A549 (cell line): ENCODE measurements around the gene EBF3. TPM values are rescaled to one million over a fixed set of nuclear protein-coding genes. Genes with fewer than 3 reads are reported as not detected.

Source experiments
- ATAC-seq, 2 experiments: fragments of 200-7000 bp in 1 of 2; fragments of >200 bp in 1 of 2; cut with Nextera tagmentation in 1 of 2; cut with Tn5 transposase in 1 of 2; 3 replicates each; pipeline versions ENCODE4 v1.8.0 to v1.9.1; 2018 to 2020; ENCODE audit warnings: mild to moderate bottlenecking in 1 of 2, moderate library complexity in 1 of 2
- CTCF ChIA-PET: fragments of 300-600 bp; sonication (Branson Sonifier 250); formaldehyde crosslinking; extraction: SDS; loops from one replicate; lab custom pipeline; 2021; ENCODE audit warnings: antibody characterized with exemption, inconsistent platforms; lab: Yijun Ruan, JAX
- POLR2A ChIA-PET: fragments of 350-600 bp; formaldehyde crosslinking; extraction: SDS; loops from one replicate; lab custom pipeline; 2021; ENCODE audit warnings: antibody characterized with exemption, inconsistent platforms; lab: Yijun Ruan, JAX
- DNase-seq, 2 experiments: peaks; one replicate each; pipeline versions ENCODE4 v3.0.0 to v3.0.0-alpha.2; 2011 to 2016; ENCODE audit warnings: low read depth in 1 of 2, low spot score in 1 of 2
- FAIRE-seq: peaks from 2 replicates; lab custom pipeline; 2011; peaks lifted over from hg19 to GRCh38; lab: Jason Lieb, UNC
- H3K27ac ChIP-seq, 2 experiments: fragments of >200 bp; sonication (Bioruptor Twin); formaldehyde crosslinking; 3 replicates each; pipeline ENCODE4 v1.5.1; 2016 to 2017
- H3K4me1 ChIP-seq: fragments of >200 bp; sonication (Bioruptor Twin); formaldehyde crosslinking; 3 replicates; pipeline ENCODE4 v1.6.1; 2016
- H3K4me2 ChIP-seq: fragments of >200 bp; sonication (Bioruptor Twin); formaldehyde crosslinking; 3 replicates; pipeline ENCODE4 v1.6.1; 2016
- H3K4me3 ChIP-seq: fragments of >200 bp; sonication (Bioruptor Twin); formaldehyde crosslinking; 3 replicates; pipeline ENCODE4 v1.5.1; 2016
- H3K9me3 ChIP-seq: fragments of >200 bp; sonication (Bioruptor Twin); formaldehyde crosslinking; 3 replicates; pipeline ENCODE4 v1.6.1; 2016
- BHLHE40 ChIP-seq: IDR thresholded peaks from 2 replicates; pipeline ENCODE4 v1.6.1; 2012; ENCODE audit warnings: low read depth, low read length, inconsistent platforms
- CEBPB ChIP-seq, 2 experiments: fragments of >200 bp in 1 of 2; sonication (Bioruptor Twin) in 1 of 2; formaldehyde crosslinking in 1 of 2; IDR thresholded peaks; 2 replicates each; pipeline ENCODE4 v1.6.1; 2012 to 2016
- CHD4 ChIP-seq: fragments of 200-600 bp; sonication (generic); IDR thresholded peaks from 2 replicates; pipeline ENCODE4 v1.6.1; 2016; ENCODE audit warnings: antibody characterized with exemption, mild to moderate bottlenecking, borderline replicate concordance
- GATA3 ChIP-seq: IDR thresholded peaks from 2 replicates; pipeline ENCODE4 v1.6.1; 2012; ENCODE audit warnings: borderline replicate concordance
- HDAC2 ChIP-seq: fragments of 200-600 bp; sonication (generic); IDR thresholded peaks from 2 replicates; pipeline ENCODE4 v1.6.1; 2016
- HEYL ChIP-seq: fragments of 250-450 bp; sonication (Bioruptor Pico); IDR thresholded peaks from 2 replicates; pipeline ENCODE4 v1.8.0; 2021; ENCODE audit warnings: mild to moderate bottlenecking, moderate library complexity
- HMGXB4 ChIP-seq: fragments of 250-450 bp; sonication (Bioruptor Pico); IDR thresholded peaks from 2 replicates; pipeline ENCODE4 v1.5.0; 2021; ENCODE audit warnings: mild to moderate bottlenecking, moderate library complexity, borderline replicate concordance
- HOXB5 ChIP-seq: fragments of 250-450 bp; sonication (Bioruptor Pico); IDR thresholded peaks from 2 replicates; pipeline ENCODE4 v1.5.0; 2020; ENCODE audit warnings: mild to moderate bottlenecking, moderate library complexity
- JUN ChIP-seq, 2 experiments: fragments of >200 bp; sonication (Bioruptor Twin); formaldehyde crosslinking; IDR thresholded peaks; 2 replicates in 1 of 2; 3 replicates in 1 of 2; pipeline ENCODE4 v1.6.1; 2016 to 2017
- KDM5A ChIP-seq: fragments of 200-600 bp; sonication (generic); IDR thresholded peaks from 2 replicates; pipeline ENCODE4 v1.6.1; 2016; ENCODE audit warnings: antibody characterized with exemption, mild to moderate bottlenecking
- MAFK ChIP-seq: fragments of 450-650 bp; IDR thresholded peaks from 2 replicates; pipeline ENCODE4 v1.6.1; 2014; ENCODE audit not compliant: partially characterized antibody
- MAX ChIP-seq: IDR thresholded peaks from 2 replicates; pipeline ENCODE4 v1.6.1; 2012
- NPAS2 ChIP-seq: fragments of 250-450 bp; sonication (Bioruptor Pico); IDR thresholded peaks from 2 replicates; pipeline ENCODE4 v1.8.0; 2022; ENCODE audit warnings: mild to moderate bottlenecking, moderate library complexity, borderline replicate concordance
- PHF8 ChIP-seq: fragments of 200-600 bp; sonication (generic); IDR thresholded peaks from 2 replicates; pipeline ENCODE4 v1.6.1; 2016; ENCODE audit warnings: low read depth, mild to moderate bottlenecking, antibody characterized with exemption, moderate library complexity, borderline replicate concordance
- POLR2AphosphoS2 ChIP-seq: conservative IDR thresholded peaks from 2 replicates; pipeline ENCODE4 v1.6.1; 2012; ENCODE audit warnings: low read length, improper control_type of control experiment, inconsistent platforms
- RAD21 ChIP-seq, 2 experiments: fragments of >200 bp in 1 of 2; sonication (Bioruptor Twin) in 1 of 2; formaldehyde crosslinking in 1 of 2; IDR thresholded peaks in 1 of 2; conservative IDR thresholded peaks in 1 of 2; 2 replicates in 1 of 2; 3 replicates in 1 of 2; pipeline ENCODE4 v1.6.1; 2012 to 2018; ENCODE audit warnings: inconsistent platforms in 1 of 2
- RCOR1 ChIP-seq: fragments of 150-350 bp; IDR thresholded peaks from 2 replicates; pipeline ENCODE4 v1.6.1; 2014; ENCODE audit warnings: antibody characterized with exemption, low read length, low read depth
- RNF2 ChIP-seq: fragments of 200-600 bp; sonication (generic); IDR thresholded peaks from 2 replicates; pipeline ENCODE4 v1.6.1; 2016; ENCODE audit warnings: low read depth, mild to moderate bottlenecking, antibody characterized with exemption, moderate library complexity, borderline replicate concordance
- SMC3 ChIP-seq: fragments of >200 bp; sonication (Bioruptor Twin); formaldehyde crosslinking; IDR thresholded peaks from 3 replicates; pipeline ENCODE4 v1.6.1; 2018; ENCODE audit warnings: inconsistent platforms
- SREBF2 ChIP-seq: fragments of 450-650 bp; IDR thresholded peaks from 2 replicates; pipeline ENCODE4 v1.6.1; 2014; ENCODE audit warnings: mild to moderate bottlenecking, moderate library complexity
- TP53 ChIP-seq: fragments of 250-450 bp; sonication (Bioruptor Pico); IDR thresholded peaks from 2 replicates; pipeline ENCODE4 v1.5.0; 2021; ENCODE audit warnings: mild to moderate bottlenecking, moderate library complexity
- WGBS: methylation state at CpG from one replicate; pipeline ENCODE4 v1.1.6; 2017; ENCODE audit errors: missing lambda C conversion rate; 5-methylcytosine and 5-hydroxymethylcytosine counted together
- polyA plus RNA-seq, 4 experiments: library from polyadenylated mRNA; depleted of rRNA in 3 of 4; stranded (reverse); fragments of >200 nt; fragmentation: RNase III in 1 of 4; extraction: RNeasy Plus Mini Kit Qiagen cat#74134 plus additional on column Dnase treatment in 1 of 4; gene quantifications; 2 replicates in 3 of 4; 3 replicates in 1 of 4; pipeline ENCODE4 v1.2.3, GENCODE V29; 2011 to 2017

The EBF3 gene
- polyA plus RNA-seq, 2 of the 4 experiments (the other 2 are of a cell fraction) = 0.12 TPM; not detected in 1

- Histone ChIP-seq H3K4me3 (no peak overlapping the region), H3K9me3 (no peaks in the 10 kb centered on the region), H3K4me2 (peak overlapping the region; percentile 16; the same call in 2 of the 3 replicates), H3K4me1 (peaks cover 33% of the 10 kb centered on the region), H3K27ac (peak overlapping the region in 1 of 2 experiments; percentile 30; a peak in 1 of 6 replicates)
- FAIRE-seq (no peak), DNase-seq (no peak), ATAC-seq (no peak)
- ChIA-PET POLR2A (no interaction called here), CTCF (no interaction called here)
- TF ChIP-seq SREBF2 (no peak), RAD21 (conservative IDR thresholded peaks at IDR 0.05 in 1 of 2, IDR thresholded peaks at IDR 0.05 in 1 of 2) (no peak), BHLHE40 (no peak), CEBPB (IDR thresholded peaks at IDR 0.05) (no peak), RNF2 (no peak), PHF8 (no peak), GATA3 (no peak), NPAS2 (CRISPR knock-in tag) (no peak), HOXB5 (CRISPR knock-in tag) (no peak), POLR2AphosphoS2 (no peak), HMGXB4 (CRISPR knock-in tag) (no peak), RCOR1 (no peak), MAFK (no peak), HDAC2 (no peak), HEYL (CRISPR knock-in tag) (no peak)
- 83% methylated on average over 22 of the region's 22 CpGs for WGBS
Observed at GRCh38 chr10:129953119-129954051, 10.7 kb downstream of the EBF3 start.

- H3K4me1 ChIP-seq = peaks cover 33% of the 10 kb centered on the region
- no peak for FAIRE-seq
- POLR2A ChIA-PET = no interaction called here
- TF ChIP-seq GATA3 (no peak), SMC3 (no peak), MAX (no peak), CEBPB (IDR thresholded peaks at IDR 0.05) (no peak), KDM5A (no peak)
- TF ChIP-seq, all 56 proteins: peak for 0
- DNase-seq = no peak
- 71% methylated on average over 13 of the region's 13 CpGs for WGBS
- ATAC-seq = no peak
- Histone ChIP-seq H3K9me3 (no peaks in the 10 kb centered on the region), H3K27ac (no peak overlapping the region), H3K4me2 (peak overlapping the region; percentile 16; the same call in 2 of the 3 replicates), H3K4me3 (no peak overlapping the region)
- CTCF ChIA-PET = no interaction called here
Observed at GRCh38 chr10:129952378-129953118, 11.5 kb downstream of the EBF3 start.

GRCh38 chr10:129951970-129952265 is 12.2 kb downstream of the EBF3 start:
- DNase-seq = no peak
- FAIRE-seq = no peak
- 94% methylated on average over 4 of the region's 4 CpGs for WGBS
- no peak overlapping the region for H3K4me2 ChIP-seq
- H3K4me1 ChIP-seq = peaks cover 32% of the 10 kb centered on the region
- H3K9me3 ChIP-seq = no peaks in the 10 kb centered on the region
- H3K27ac ChIP-seq = no peak overlapping the region
- POLR2A ChIA-PET = no interaction called here
- TF ChIP-seq TP53 (CRISPR knock-in tag) = no peak
- TF ChIP-seq HEYL (CRISPR knock-in tag) = no peak
- TF ChIP-seq CHD4 = no peak
- no peak for TF ChIP-seq JUN (IDR thresholded peaks at IDR 0.05)
- ATAC-seq = no peak
- CTCF ChIA-PET = interaction anchor here (1.0 kb wide), 1 partner anchor 12 kb away, joined by 3 read pairs; no protein-coding TSS in a partner anchor
- H3K4me3 ChIP-seq = no peak overlapping the region
